NCI-H2081 treated with DMSO at 0.1 percent for 48 hours (cell line): Measurements from ENCODE around the gene NRG2.

Source experiments
- DNase-seq: peaks from one replicate; lab custom pipeline; 2025; lab: John Stamatoyannopoulos, UW

NRG2 gene

DNA sequence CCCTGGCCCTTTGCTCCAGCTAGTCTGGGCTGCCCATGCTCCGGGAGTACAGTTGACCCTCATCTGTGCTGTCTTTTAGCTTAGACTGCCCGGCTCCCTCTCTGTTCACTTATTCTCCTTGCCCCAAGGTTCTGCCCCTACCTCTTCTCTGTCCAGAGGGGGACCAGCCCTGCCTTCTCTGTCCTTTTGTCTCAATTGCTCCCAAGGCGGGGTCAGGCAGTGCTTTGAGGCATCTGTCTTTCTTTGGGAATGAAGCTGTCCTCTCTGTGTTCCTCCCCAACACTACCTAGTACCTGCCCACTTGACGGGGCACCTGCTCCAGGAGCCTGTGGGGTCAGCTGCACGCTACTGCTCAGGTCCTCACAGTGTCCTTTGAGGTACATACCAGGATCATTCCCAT lies 188.1 kb downstream of the NRG2 start:
- DNase-seq: no peak

DNA sequence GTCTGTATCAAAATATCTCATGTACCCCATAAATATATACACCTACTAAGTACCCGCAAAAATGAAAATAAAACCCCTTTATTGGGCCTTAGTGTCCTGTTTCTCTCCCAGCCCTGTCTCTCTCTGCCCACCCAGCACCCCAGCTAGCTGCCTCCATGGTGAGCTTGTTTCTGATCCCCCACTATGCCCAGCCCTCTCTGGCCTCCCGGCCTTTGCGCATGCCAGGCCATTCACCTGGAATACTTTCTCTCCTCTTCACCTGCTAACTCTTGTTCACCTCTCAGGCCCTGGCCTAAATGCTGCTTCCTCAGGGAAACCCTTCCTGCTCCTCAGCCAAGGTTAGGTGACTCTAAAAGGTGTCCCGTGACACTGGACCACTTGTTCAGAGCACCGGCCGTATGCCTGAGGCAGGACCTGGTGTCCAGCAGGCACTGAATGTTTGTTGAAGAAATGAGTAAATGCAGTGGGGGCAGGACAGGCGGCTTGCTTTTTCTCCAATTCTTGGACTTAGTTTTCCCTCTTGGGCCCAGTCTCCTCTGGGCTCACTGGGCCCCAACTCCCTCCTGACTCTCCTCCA lies 189.0 kb downstream of the NRG2 start:
- DNase-seq: no peak

DNA sequence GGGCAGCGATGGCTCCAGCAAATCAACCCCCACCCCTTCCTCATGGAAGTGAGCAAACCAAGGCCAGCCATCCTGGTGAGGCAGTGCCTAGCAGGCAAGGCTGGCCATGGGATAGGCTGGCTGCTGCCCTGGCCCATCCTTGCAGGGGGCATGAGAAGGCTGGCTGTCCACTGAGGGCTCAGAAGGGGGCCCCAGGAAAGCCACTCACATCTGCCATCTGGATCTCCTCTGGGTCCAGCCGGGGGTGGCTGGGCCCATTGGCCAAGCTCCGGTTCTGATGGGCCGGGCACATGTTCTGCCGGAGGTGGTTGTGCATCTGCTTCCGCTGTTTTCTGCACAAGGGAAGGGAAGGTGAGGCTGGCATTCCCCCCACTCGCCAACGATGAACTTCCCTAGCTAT lies 190.4 kb downstream of the NRG2 start:
- DNase-seq: no peak

DNA sequence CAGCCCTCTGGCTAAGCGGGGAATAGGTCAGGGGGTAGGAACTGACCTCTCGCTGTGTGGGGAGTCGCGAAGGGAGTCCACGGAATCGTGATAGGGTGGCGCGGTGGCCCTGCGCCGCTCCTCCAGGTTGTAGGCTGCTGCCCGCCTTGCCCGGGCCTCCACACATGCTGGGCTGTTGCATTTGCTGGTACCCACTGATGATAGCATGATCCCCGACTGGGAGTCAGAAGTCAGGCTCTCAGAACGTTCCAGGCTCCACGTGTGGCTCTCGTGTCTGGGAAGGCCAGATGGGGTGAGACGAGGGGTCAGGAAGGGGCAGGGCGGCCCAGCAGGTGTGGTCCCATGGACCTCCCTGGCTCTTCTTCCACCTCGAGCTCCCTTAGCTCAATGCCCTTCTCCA lies 191.5 kb downstream of the NRG2 start:
- DNase-seq: no peak

DNA sequence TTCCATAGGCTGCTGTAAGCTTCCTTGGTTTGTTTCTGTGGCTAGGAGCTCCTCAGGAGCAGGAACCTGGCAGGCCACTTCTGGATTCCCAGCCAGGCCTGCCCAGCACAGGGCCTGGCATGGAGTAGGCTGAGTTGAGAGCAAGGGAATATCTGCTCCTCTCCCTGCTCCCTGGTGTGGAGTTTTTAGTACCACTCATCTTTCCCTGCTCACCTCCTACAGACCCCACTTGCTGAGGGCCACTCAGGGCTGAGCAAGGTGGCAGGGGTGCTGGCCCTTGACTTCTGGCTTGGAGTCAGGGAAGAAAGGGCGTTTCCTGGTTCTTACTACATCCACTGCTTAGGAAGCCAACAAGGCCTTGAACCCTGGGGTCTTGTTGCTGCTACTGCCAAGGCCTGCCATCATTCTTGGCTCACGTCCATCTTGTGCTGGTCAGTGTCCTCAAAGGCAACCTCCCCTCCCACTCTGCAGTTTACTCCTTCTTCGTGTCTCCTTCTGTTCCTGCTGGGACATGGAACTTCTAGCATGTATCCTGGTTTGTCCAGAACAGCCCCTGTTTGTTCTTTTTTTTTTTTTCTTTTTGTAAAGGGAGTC lies 192.6 kb downstream of the NRG2 start:
- no peak for DNase-seq

DNA sequence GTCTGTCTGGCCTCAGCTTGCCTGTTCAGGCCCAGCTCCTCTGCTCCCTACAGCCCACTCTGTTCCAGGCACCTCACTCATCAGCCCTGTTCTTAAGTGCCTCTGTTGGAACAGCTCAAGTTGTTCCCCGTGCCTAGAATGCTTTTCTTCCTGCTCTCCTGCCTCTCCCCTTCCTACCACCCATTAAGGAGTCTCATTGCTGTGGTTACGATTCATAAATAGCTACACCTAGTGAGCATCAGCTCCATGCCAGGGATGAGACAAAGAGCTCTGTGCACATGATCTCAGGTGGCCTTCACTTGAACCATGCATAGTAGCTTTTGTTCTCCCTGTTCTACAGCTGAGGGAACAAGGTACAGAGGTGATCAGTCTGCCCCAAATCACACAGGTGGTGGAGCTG lies 193.2 kb downstream of the NRG2 start:
- no peak for DNase-seq

DNA sequence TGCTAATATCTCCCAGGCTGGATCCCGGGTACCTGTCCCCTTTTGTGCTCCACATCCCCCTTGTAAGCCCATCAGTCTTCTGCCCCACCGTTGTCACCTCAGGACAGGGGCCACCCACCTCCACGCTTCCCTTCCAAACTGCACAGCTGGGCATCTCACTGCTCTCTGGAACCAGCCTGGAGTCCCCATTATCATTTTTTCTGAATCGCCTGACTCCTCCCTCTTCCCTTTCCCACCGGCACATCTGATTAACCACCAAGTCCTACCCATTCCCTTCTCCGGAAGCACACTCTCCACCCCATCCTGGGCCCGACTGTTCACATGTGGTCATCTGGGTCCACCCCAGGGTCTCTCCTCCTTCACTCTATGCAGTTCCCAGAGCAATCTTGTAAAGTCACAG lies 193.6 kb downstream of the NRG2 start:
- no peak for DNase-seq

DNA sequence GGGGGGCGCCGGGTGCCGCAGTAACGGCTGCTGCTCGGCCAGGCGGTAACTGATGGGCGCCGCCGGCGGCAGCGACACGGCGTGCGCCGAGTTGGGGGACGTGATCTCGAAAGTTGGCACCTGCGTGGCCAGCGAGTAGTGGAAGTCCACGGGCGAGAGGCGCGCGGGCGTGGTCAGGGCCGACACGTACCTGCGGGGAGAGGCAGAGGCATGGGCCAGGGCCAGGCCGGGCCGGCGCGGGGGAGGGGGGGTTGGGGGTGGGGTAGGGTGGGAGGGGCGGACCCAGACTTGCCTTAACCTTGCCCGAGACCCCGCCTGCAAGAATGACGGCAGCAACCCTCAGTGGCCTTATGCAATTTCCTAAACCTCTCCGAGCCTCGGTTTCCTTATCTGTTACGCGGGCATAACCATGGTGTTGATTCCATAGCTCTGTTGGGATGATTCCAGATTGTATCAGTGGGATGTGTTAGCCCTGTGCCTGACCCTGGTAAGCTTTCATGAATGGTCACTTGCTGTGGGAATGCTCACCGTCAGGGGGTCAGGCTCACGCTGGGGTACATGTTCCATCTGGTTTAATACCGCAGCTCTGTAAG lies 194.5 kb downstream of the NRG2 start:
- DNase-seq: no peak

DNA sequence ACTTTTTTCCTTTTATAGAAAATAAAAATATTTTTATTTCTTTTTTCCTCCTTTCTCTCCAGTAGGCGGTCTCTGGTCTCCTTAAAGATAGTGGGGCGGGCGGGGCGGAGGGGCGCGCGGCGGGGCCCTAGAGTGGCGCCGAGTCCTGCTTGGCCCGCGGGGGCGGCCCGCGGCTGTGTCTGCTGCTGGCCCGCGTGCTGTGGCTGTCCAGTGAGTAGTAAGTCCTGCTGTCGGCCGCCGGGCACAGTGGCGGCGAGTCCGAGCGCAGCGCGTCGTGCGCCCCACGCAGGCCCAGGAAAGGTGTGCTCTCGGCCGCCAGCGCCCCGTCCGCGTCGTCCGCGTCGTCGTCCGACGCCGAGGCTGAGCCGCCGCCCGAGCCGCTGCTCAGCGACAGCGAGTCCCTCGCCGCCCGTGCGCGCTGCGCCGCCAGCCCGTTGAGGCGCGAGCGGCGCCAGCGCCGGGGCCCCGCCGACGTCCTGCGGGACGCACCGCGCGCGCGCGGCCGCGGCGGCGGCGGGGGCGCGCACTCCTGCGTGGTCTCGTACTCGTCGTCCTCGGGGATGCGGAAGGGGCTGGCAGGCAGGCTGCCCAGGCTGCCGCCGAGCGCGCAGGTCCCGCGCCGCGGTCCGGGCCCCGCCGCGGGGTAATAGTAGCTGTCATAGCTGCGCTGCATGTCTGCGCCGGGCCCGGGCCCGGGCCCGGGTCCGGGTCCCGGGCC lies 195.2 kb downstream of the NRG2 start:
- DNase-seq: no peak

DNA sequence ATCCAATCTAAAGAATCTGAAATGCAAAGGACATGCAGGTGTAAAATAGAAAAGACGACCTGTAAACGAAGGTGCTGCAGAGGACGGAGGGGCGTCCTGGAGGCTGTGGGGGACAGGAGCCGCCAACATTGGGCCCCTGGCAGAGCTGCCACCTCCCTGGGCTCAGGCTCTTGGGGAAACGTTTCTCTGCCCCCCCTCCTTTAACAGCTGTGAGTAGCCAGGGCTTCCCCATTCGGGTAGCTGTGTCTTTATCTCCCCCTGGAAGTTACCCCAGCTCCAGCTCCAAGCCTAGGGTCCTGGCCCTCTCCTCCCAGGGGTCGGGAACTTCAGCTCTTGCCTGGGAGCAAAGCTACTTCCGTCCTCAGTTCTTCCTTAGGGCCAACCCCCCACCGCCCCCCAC lies 196.0 kb downstream of the NRG2 start:
- no peak for DNase-seq

DNA sequence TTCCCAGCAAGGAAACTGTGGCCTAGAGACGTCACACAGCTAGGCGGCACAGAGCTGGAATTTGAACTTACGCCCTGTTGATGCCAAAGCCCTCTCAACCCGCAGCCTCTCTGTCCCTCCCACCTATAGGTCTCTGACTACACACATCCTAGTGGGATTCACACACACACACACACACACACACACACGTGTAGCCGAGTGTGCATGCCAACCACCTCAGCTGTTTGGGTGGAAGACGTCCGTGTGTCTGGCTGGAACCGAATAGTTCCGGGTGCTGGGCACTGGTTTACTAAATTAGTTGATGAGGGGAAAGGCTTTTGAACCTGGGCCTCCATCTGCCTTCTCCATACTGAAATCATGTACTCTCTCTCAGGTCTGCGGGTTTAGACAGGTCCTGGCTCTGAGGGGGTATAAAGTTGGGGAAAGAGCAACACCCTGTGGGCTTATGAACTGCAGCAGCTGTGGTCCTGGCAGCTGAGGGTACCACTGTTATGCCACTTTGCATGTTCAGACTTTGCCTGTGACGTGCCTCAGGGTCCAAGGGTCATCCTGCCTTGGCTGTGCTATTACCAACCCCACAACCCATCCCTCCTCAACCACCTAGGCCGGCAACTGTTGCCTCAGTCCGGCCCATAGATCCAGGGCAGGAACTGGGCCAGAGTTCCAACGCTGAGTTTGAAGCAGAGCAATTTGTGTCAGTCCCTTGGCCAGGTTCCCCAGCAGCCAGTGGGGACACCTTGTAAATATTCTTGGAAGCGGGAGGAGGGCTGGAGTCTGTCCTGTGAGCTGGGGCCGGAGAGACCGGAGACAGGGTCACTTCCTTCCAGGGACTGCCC lies 197.0 kb downstream of the NRG2 start:
- no peak for DNase-seq

DNA sequence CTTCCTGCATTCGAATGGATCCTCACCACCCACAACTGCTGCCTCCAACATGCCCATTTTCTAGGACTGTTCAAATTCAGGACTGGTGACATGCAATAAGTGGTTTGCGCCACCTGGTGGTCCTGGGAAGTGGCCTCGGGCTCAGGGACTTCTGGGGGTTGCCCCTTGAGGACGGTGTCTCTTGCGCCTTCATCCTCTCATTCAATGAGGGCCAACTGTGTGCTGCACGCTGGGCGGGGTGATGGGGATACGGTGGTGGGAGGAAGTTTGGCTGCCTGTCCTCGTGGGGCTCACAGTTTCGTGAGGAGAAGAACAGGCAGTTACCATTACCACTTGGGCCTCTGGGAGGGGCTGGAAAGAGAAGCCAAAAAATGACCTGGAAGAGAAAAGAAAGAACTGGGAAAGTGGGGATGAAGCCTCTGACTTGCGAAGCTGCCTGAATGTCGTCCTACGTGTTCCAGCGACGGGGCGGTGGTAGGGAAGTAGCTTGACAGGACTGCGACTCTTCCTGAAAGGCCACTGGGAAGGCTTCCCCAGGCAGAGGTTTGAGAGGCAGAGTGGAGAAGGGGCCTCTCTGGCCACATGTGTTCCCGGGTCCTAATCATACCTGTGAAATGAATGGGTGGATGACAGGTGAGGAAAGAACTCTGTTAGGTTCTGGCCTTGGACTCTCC lies 198.5 kb downstream of the NRG2 start:
- no peak for DNase-seq

DNA sequence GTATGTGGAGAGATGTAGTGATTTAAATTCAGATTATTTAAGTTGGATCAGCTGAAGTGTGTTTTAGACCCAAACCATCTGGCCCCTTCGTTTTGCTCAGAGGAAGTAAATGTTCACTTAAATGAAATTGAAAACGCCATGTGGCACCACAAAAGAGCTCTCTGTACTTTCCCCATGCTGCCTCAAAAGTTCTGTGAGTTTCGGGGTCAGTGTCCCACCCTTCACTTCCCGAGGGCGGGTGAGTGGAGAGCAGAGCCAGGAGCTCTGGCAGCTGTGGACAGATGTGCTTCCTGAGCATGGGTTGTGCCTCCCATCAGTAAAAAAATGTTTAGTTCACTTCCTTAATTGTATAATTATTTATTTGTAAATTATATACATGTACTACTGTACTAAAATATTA lies 199.1 kb downstream of the NRG2 start:
- no peak for DNase-seq

DNA sequence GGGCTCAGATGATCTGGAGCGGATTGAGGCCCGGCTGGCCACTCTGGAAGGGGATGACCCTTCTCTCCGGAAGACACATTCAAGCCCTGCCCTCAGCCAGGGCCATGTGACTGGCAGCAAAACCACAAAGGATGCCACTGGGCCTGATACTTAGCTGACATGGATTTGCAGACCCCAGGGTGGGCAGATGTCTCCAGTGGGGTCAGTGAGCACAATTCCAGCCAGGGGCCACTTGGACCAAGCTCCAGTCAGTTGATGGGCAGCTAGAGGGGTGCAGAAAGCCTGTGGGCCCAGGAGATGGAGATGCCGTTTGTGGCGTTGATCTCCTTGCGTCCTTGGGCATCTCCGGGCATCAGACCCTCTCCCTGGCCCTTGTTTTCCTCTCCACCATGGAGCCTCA lies 200.8 kb downstream of the NRG2 start:
- DNase-seq: no peak

DNA sequence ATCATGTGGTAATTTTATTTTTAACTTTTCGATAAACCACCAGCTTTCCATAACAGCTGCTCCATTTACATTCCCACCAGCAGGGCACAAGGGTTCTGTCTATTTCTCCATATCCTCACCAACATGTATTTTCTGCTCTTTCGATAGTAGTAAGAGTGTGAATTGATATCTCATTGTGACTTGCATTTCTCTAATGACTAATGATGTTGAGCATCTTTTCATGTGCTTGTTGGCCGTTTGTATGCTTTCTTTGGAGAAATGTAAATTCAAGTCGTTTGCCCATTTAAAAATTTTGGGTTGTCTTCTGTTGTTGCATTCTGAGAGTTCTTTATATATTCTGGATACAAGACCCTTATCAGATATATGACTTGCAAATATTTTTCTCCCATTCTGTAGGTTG lies 201.6 kb downstream of the NRG2 start:
- DNase-seq: no peak

DNA sequence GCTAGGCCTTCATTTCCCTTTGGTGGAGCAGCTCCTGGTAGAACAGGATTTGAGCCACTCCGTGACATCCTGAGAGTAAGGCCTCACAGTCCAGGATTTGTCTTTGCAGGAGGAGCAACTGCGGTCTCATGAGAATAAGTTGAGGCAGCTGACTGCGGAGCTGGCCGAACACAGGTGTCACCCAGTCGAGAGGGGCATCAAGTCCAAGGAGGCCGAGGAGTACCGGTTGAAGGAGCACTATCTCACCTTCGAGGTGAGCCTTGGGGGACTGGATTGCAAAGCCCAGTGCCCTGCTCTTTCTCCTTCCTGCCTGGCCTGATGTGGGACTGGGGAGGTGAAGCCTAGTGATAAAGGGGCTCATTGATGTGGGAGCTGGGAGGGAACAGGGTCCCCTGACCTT lies 203.2 kb downstream of the NRG2 start:
- no peak for DNase-seq

DNA sequence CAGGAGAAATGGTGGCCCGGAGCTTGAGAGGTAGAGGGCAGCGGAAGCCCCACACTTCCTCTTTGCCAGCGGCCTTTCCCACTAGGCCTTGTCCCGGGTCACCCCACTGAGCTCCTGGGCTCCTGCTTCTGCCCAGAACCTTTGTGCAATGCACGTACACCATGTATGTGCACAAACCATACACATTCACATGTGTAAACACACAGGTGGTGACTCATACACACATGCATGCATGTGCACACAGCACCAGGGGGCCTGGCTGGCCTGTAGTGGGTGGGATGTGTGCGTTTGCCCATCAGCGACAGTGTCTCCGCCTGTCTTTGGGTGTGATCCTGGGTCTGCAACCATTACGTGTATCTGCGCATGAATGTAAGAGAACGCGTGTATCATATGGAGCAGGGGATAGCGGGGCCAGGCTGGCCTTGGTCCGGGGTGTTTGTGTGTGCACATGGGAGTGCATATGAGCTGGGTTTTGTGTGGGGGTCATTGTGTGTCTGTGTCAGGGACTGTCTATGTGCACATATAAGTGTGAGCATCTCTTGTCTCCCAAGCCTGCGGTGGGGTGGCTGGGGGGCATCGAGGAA lies 203.8 kb downstream of the NRG2 start:
- no peak for DNase-seq

DNA sequence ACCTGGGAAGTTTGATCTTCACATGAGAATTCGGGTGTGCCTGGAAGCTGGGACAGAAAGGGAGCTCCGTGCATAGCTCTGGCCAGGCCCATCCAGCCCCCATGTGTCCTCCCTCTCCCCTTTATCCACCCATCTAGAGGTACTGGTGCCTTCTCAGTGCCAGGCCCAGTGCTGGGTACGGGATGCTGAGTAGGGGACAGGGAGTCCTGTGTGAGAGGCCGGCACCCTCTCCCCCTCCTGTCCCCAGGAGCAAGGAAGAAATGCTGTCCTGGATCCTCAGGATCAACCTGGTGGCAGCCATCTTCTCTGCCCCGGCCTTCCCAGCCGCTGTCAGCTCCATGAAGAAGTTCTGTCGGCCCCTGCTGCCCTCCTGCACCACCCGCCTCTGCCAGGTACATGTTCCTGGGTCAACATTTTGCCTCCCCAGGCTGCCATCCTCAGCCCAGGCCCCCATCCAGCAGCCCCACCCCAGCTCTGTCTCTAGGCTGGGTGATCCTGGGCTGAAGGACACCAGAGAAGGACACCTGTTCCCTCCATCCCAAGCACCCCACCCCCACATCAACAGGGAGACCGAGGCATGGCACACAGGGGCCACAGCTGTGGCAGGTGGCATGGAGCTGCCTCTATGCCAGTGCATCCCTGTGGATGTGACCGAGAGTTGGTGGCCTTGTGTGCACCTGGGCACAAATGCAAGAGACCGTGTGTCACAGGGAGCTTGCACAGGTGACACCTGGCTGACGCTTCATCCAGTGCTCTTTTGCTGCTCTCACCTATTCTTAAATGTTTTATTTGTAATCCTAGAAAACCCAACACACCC lies 204.5 kb downstream of the NRG2 start:
- DNase-seq: no peak

DNA sequence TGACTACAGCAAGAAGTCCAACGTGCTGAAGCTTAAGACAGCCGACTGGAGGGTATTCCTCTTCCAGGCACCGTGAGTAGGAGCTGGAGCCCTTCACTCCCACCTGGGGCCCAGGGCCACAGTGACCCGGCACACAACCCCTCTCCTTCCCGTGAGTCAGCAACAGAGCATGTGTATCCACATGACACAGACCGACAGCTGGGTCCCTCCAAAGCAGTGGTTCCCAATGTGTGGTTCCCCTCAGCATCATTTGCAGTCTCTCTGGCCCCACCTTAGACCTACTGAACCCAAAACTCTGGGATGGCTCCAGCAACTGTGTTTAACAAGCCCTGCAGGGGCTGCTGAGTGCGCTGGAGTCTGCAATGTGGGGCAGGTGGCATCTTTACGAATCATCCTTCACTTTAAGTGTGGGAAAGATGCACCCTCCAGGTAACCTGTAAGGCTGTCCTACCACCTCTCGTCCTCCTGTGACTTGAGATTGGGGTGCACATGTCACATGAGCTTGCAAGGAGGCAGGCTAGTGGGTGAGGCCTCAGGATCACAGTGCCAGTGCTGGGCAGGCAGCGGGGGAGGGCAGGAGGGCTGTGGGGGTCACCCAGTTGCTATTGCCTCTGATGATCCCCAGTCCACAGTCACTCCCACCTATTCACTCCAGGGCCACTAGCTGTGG lies 205.3 kb downstream of the NRG2 start:
- no peak for DNase-seq
